Rectal smooth muscle tissue (tissue), 1 donor: ENCODE results near the gene SLC9A2.

Experiments used
- H3K27ac ChIP-seq: one replicate; pipeline ENCODE4 v1.7.0; 2013; ENCODE audit warnings: low read depth, low read length, inconsistent platforms
- H3K27me3 ChIP-seq: one replicate; pipeline ENCODE4 v1.7.0; 2013; ENCODE audit warnings: low read length; ENCODE audit not compliant: control insufficient read depth, insufficient read depth
- H3K36me3 ChIP-seq: one replicate; pipeline ENCODE4 v1.7.0; 2013; ENCODE audit warnings: low read length; ENCODE audit not compliant: control insufficient read depth, insufficient read depth
- H3K4me1 ChIP-seq: one replicate; pipeline ENCODE4 v1.7.0; 2013; ENCODE audit warnings: low read length; ENCODE audit not compliant: control insufficient read depth, insufficient read depth
- H3K4me3 ChIP-seq: one replicate; pipeline ENCODE4 v1.7.0; 2013; ENCODE audit warnings: low read length
- H3K9ac ChIP-seq: one replicate; pipeline ENCODE4 v1.7.0; 2013; ENCODE audit warnings: low read length

The SLC9A2 gene

DNA sequence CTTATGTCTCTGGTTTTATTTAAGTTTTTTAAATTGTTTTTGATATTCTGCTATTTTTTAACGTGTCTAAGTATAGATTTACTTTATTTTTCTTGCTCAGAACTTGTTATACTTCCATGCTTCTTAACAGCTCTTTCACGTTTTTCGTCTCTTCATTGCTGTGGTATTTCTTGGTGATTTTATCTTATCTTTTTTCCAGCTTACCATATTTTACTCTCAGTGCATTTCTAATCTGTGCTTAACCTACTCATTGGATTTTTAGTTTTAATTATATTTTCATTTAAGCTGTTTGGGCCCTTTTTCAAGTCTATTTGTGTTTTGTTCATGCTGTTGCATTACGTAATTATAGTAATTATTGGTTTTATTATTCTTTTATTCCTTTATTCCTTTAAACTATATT lies 11.1 kb downstream of the SLC9A2 start:
- Histone ChIP-seq H3K36me3 (no peaks in the 10 kb centered on the region), H3K4me3 (no peak overlapping the region), H3K27me3 (no peaks in the 10 kb centered on the region), H3K27ac (no peak overlapping the region), H3K9ac (no peak overlapping the region), H3K4me1 (no peaks in the 10 kb centered on the region)

DNA sequence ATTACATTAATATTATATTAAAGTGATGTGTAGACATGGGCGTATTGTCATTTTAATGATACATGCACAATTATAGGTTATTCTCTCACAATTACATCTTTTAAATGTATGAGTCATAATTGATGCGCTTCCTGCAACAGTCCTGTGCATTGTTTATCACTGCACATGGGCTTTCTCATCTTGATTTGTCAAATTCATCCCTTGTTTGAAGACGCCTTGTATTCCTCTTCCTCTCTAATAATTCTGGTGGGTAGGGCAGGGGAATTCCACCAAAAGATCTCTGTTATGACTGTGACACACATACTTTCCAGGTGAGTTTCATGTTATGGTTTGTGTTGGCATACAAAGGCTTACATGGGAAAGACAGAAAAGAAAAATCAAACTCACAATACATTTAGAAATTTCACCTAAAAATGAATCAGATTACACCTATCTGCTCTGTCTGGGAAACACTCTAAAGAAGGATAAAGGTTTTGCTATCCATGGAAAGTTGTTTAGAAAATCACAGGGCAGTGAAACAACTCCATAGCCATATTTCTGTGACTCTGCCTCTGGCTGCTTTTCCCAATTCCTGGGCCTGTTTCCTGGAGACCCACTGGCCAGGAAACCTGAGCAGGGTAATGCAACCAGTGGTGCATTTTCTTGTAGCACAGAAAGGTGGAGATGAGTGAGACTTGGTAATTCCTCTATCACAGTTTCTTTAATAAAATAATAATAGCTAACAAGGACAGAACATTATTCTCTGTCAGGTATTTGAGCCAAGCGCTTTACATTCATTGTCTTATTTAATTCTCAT lies 13.2 kb downstream of the SLC9A2 start:
- Histone ChIP-seq H3K36me3 (no peaks in the 10 kb centered on the region), H3K4me1 (no peaks in the 10 kb centered on the region), H3K4me3 (no peak overlapping the region), H3K27ac (no peak overlapping the region), H3K9ac (no peak overlapping the region), H3K27me3 (no peaks in the 10 kb centered on the region)

DNA sequence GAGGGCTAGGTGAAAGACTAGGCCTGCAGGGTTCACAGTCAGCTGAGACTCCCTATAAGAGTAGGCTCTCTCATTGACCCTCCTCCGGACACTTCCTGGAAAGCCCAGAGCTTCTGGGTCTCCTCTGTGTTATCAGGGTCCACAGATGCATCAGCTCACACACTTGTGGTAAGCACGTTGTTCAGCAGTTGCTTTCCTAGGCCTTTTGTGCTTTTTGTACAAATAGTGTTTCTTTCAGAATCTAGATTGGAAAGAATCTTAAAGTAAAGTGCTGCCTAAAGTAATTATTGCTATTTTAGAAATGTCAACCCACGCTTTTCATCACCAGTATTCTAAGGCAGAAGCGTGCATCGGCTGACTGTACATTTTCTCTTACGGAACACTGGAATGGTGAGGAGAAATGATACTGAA lies 15.5 kb downstream of the SLC9A2 start:
- Histone ChIP-seq H3K36me3 (no peaks in the 10 kb centered on the region), H3K4me1 (no peaks in the 10 kb centered on the region), H3K27ac (no peak overlapping the region), H3K4me3 (no peak overlapping the region), H3K9ac (no peak overlapping the region), H3K27me3 (no peaks in the 10 kb centered on the region)

DNA sequence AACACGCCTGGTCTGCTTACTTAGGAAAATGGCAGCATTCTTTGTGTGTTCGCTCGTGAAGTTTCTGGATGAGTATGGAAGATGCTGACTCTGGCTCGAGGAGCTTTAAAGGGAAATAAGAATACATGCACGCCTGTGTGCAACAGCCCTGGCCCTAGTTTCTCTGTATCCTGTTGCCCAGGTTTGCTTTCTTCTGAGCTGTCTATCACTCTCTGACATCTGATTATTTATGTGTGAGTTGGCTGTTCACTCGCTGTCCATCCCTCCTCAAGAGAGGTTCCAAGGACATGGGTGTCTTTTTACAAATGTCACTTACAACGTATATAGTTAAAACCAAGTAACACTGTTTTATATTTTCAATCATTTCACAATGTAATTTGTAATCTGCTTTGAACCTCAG lies 16.0 kb downstream of the SLC9A2 start:
- Histone ChIP-seq H3K9ac (no peak overlapping the region), H3K27me3 (no peaks in the 10 kb centered on the region), H3K4me1 (no peaks in the 10 kb centered on the region), H3K27ac (no peak overlapping the region), H3K36me3 (no peaks in the 10 kb centered on the region), H3K4me3 (no peak overlapping the region)

DNA sequence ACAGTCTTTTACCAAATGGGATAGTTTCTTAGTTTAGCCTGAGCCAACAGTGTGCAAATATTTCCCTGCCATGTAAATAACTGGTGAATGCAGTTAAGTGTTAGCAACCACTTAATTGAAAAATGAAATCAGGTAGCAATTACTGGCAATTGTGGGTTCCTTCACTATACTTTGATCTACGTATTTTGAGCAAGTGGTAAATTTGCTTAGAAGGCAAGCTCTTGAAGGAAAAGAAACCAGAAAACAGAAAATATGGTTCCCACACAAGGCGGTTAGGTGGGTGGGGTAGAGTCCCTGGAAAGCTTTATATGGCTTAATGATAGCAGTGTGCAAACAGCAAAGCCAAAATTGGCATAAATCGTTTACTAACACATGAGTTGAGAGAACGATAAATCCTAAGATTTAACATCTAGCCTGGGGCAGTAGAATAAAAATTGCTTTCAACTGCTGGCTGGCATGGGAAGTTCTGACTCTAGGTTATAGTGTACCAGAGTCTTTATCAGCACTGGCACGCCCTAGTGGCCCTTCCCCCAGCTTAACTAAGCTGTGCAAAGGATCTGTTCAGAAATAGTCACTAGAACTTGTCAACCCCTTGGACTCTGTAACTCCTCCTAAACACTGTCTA lies 17.0 kb downstream of the SLC9A2 start:
- no peaks in the 10 kb centered on the region for H3K4me1 ChIP-seq
- no peaks in the 10 kb centered on the region for H3K36me3 ChIP-seq
- H3K27me3 ChIP-seq, result no peaks in the 10 kb centered on the region
- H3K27ac ChIP-seq, result no peak overlapping the region
- H3K4me3 ChIP-seq, result no peak overlapping the region
- no peak overlapping the region for H3K9ac ChIP-seq

DNA sequence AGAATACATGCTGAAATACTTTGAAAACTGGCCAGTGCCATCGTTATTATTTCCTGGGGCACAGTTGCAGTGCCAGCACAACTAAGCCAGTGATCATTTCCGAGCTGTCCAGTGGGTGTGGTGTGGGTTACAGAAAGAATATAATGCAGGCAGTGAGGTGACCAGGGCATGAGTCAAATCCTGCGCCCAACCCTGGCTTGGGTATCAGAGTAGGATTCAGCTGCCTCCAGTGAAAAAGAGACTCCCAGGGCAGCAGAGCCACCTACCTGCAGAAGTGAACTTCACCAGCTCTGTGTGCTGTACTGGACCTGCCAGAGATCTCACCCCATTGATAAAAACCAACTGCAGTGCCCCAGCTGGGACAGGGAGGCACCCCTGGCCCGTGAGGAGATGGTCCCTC lies 18.0 kb downstream of the SLC9A2 start:
- H3K27ac ChIP-seq, result no peak overlapping the region
- no peaks in the 10 kb centered on the region for H3K36me3 ChIP-seq
- H3K4me3 ChIP-seq, result no peak overlapping the region
- no peaks in the 10 kb centered on the region for H3K4me1 ChIP-seq
- no peak overlapping the region for H3K9ac ChIP-seq
- H3K27me3 ChIP-seq, result no peaks in the 10 kb centered on the region

DNA sequence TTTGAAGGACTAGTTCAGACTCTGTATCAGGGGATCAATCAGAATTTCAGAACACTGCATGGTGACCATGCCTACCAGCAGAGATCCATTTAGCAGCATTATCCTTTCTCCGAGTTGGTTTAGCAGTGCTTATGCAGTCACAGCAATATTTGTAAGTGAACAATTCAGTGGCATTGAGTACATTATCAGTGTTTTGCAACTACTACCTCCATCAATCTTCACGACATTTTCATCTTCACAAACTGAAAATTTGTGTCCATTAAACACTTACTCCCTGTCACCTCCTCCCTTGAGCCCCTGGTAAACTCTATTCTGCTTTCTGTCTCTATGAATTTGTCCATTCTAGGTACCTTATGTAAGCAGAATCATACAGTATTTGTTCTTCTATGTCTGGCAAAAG lies 20.1 kb downstream of the SLC9A2 start:
- Histone ChIP-seq H3K27ac (no peak overlapping the region), H3K9ac (no peak overlapping the region)

DNA sequence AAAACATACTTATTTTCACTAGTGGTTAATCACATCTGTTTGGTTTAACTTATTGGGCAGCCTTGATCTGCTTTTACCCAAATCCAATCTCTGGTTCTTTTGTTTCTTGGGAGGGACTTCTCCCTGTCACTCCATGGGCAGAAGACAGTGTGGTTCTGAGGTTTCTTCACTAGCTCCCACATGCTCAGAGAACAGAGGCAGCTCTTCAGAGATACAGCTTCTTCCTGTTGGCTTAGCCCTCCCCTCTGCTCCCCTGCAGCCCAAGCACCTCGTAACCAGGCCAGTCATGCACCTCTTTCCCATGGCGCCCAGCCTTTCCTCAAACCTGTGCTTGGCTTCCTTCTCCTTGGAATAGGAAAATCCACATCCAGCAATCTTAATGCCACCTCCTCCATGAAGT lies 32.8 kb downstream of the SLC9A2 start:
- no peak overlapping the region for H3K27ac ChIP-seq
- H3K9ac ChIP-seq, result no peak overlapping the region
- H3K4me3 ChIP-seq, result no peak overlapping the region
- H3K4me1 ChIP-seq, result no peaks in the 10 kb centered on the region
- no peaks in the 10 kb centered on the region for H3K36me3 ChIP-seq
- H3K27me3 ChIP-seq, result no peaks in the 10 kb centered on the region

More for the DNA sequence above, 20.1 kb downstream of the SLC9A2 start:
- H3K36me3 ChIP-seq, result no peaks in the 10 kb centered on the region
- H3K4me1 ChIP-seq, result no peaks in the 10 kb centered on the region
- no peak overlapping the region for H3K4me3 ChIP-seq
- no peaks in the 10 kb centered on the region for H3K27me3 ChIP-seq

DNA sequence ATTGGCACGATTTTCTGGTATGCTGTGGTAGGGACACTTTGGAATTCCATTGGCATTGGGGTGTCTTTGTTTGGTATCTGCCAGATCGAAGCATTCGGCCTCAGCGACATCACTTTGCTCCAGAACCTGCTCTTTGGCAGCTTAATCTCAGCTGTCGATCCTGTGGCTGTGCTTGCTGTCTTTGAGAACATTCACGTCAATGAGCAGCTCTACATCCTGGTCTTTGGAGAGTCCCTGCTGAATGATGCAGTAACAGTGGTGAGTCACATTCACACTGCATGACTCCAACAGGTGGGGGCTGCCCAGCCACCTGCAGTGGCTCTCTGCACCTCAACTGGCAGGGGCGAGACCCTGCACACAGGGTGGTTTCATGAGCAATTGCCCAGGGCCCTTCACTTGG lies 38.4 kb downstream of the SLC9A2 start:
- no peaks in the 10 kb centered on the region for H3K4me1 ChIP-seq
- no peak overlapping the region for H3K9ac ChIP-seq

DNA sequence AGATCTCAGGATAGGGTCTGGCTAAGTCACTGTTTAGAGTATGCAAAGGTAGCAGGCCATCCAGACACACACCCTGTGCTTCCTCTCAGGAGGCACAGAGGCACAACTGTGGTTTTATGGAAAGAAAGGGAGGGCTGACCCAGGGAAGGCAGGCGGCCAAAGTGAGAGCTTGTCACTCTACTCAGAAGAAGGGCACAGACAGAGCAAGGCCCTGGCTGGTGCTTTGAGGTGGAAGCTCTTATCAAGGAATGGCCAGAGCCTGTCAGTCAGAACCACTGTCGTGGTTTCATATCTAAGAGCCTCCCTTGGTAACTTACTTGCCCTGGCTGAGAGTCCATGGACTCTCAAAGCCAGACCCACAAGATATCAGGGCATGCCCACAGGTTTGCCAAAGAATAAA lies 40.7 kb downstream of the SLC9A2 start:
- Histone ChIP-seq H3K4me1 (no peaks in the 10 kb centered on the region), H3K36me3 (no peaks in the 10 kb centered on the region), H3K27ac (no peak overlapping the region), H3K4me3 (no peak overlapping the region), H3K9ac (no peak overlapping the region), H3K27me3 (peaks cover 2% of the 10 kb centered on the region)

More for the DNA sequence above, 38.4 kb downstream of the SLC9A2 start:
- H3K4me3 ChIP-seq, result no peak overlapping the region
- peaks cover 2% of the 10 kb centered on the region for H3K27me3 ChIP-seq
- no peak overlapping the region for H3K27ac ChIP-seq
- H3K36me3 ChIP-seq, result no peaks in the 10 kb centered on the region

DNA sequence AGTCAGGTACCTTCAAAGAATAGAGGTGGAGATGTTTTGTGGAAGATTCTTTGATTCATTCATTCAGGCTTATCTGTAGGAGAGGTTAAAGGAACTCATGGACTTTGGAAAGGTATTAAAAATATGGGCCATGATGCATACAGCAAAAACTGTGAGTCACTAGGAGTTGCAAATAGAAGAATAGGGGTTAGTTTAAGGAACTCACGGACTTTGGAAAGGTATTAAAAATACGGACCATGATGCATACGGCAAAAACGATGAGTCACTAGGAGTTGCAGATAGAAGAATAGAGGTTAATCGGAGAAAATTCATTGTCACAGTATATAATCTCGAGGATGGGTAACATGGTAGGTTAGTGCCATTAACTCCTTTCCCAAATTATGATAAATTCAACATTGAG lies 41.2 kb downstream of the SLC9A2 start:
- H3K36me3 ChIP-seq, result no peaks in the 10 kb centered on the region
- peaks cover 2% of the 10 kb centered on the region for H3K27me3 ChIP-seq
- H3K4me3 ChIP-seq, result no peak overlapping the region
- H3K4me1 ChIP-seq, result no peaks in the 10 kb centered on the region
- H3K9ac ChIP-seq, result no peak overlapping the region
- no peak overlapping the region for H3K27ac ChIP-seq

DNA sequence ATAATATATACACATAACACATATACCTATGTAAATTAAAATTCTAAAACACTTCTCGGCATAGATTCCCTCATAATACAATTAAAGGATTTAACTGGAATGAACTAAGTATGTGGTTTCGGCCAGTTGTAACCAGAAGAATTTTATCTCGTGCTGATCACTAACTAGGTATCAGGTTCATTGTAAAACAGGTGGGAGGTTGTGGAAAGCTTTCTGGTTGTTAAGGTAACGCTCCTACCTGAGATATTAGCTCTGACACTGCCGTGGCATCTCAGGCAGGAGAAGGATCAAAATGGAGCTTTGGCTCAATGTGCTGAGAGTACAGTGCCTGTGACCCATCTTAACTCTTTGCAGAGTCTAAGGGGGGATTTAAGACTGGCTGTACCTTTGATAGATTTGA lies 42.5 kb downstream of the SLC9A2 start:
- peaks cover 2% of the 10 kb centered on the region for H3K27me3 ChIP-seq
- no peaks in the 10 kb centered on the region for H3K4me1 ChIP-seq
- H3K36me3 ChIP-seq, result no peaks in the 10 kb centered on the region
- H3K27ac ChIP-seq, result no peak overlapping the region
- H3K9ac ChIP-seq, result no peak overlapping the region
- no peak overlapping the region for H3K4me3 ChIP-seq

DNA sequence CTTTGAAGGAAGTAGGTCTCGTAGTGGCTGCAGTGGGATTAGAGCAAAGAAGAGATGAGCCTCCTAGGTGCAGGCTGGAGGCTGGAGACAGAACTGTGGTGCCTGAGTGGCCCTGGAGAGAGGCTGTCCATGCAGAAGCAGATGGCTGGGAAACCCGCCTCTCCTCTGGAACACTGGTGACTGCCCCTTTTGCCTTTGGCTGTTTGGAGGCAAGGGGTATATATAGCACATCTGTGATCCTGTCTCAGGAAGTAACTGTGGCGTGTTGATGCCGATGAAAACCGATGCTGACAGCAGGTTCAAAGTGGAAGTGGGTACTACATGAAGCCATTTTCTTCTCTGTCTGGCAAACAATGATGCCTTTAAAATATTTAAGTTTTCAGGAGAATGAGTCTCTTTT lies 43.5 kb downstream of the SLC9A2 start:
- Histone ChIP-seq H3K36me3 (no peaks in the 10 kb centered on the region), H3K9ac (no peak overlapping the region), H3K4me3 (no peak overlapping the region), H3K4me1 (no peaks in the 10 kb centered on the region), H3K27me3 (no peaks in the 10 kb centered on the region), H3K27ac (no peak overlapping the region)
